GM23338 (cell line): ENCODE measurements around the gene ERMP1. TPM values are rescaled to one million over a fixed set of nuclear protein-coding genes. Genes with fewer than 3 reads are reported as not detected.

Source experiments
- ATAC-seq: fragments of 200-7000 bp; cut with Tn5 transposase; 3 replicates; pipeline ENCODE4 v1.9.1; 2020
- DNase-seq: peaks from one replicate; pipeline ENCODE4 v3.0.0-alpha.2; 2015; ENCODE audit warnings: low spot score
- H2AFZ ChIP-seq: fragments of 200-600 bp; sonication (generic); 2 replicates; pipeline ENCODE4 v1.8.0; 2016; ENCODE audit warnings: antibody characterized with exemption, mild to moderate bottlenecking, moderate library complexity
- H3F3A ChIP-seq: fragments of 200-600 bp; sonication (generic); replicated peaks from 2 replicates; pipeline ENCODE4 v1.8.0; 2017; ENCODE audit warnings: antibody characterized with exemption, mixed run types, low read depth
- H3K27ac ChIP-seq: fragments of 200-600 bp; sonication (generic); 2 replicates; pipeline ENCODE4 v1.6.1; 2016; ENCODE audit warnings: low read depth
- H3K27me3 ChIP-seq: fragments of 200-600 bp; sonication (generic); 2 replicates; pipeline ENCODE4 v1.8.0; 2016; ENCODE audit warnings: mild to moderate bottlenecking, mixed run types, moderate library complexity; ENCODE audit not compliant: insufficient read depth
- H3K36me3 ChIP-seq: fragments of 200-600 bp; sonication (generic); 2 replicates; pipeline ENCODE4 v1.8.0; 2016; ENCODE audit warnings: mild to moderate bottlenecking; ENCODE audit not compliant: insufficient read depth
- H3K4me1 ChIP-seq: fragments of 200-600 bp; sonication (generic); 2 replicates; pipeline ENCODE4 v1.8.0; 2016; ENCODE audit warnings: mild to moderate bottlenecking, moderate library complexity; ENCODE audit not compliant: insufficient read depth
- H3K4me2 ChIP-seq: fragments of 200-600 bp; sonication (generic); 2 replicates; pipeline ENCODE4 v1.7.1; 2017; ENCODE audit warnings: mixed run types
- H3K4me3 ChIP-seq: fragments of 200-600 bp; sonication (generic); 2 replicates; pipeline ENCODE4 v1.6.1; 2016; ENCODE audit warnings: mixed run types
- H3K79me2 ChIP-seq: fragments of 200-600 bp; sonication (generic); replicated peaks from 2 replicates; pipeline ENCODE4 v1.8.0; 2017; ENCODE audit warnings: mild to moderate bottlenecking; ENCODE audit not compliant: insufficient read depth
- H3K9me2 ChIP-seq: fragments of 200-600 bp; sonication (generic); 2 replicates; pipeline ENCODE4 v1.8.0; 2017; ENCODE audit not compliant: insufficient read depth
- H4K20me1 ChIP-seq: fragments of 200-600 bp; sonication (generic); replicated peaks from 2 replicates; pipeline ENCODE4 v1.8.0; 2017; ENCODE audit warnings: mild to moderate bottlenecking; ENCODE audit not compliant: insufficient read depth
- H3K27ac Mint-ChIP-seq: 2 replicates; pipeline ENCODE4 v1.8.0; 2020; ENCODE audit warnings: inconsistent platforms, mild to moderate bottlenecking, moderate library complexity, mixed read lengths
- H3K27me3 Mint-ChIP-seq: 3 replicates; pipeline ENCODE4 v1.8.0; 2022; ENCODE audit warnings: low read depth, mild to moderate bottlenecking, moderate library complexity, mixed read lengths, inconsistent platforms; ENCODE audit not compliant: insufficient read depth, poor library complexity
- H3K36me3 Mint-ChIP-seq: 3 replicates; pipeline ENCODE4 v1.8.0; 2021; ENCODE audit warnings: low read depth, mild to moderate bottlenecking, inconsistent platforms, moderate library complexity, mixed read lengths
- H3K4me1 Mint-ChIP-seq: 3 replicates; pipeline ENCODE4 v1.8.0; 2020; ENCODE audit warnings: mild to moderate bottlenecking, inconsistent platforms, mixed read lengths
- H3K4me3 Mint-ChIP-seq: 3 replicates; pipeline ENCODE4 v1.8.0; 2021; ENCODE audit warnings: moderate library complexity, mild to moderate bottlenecking, inconsistent platforms, mixed read lengths
- H3K9me3 Mint-ChIP-seq: 3 replicates; pipeline ENCODE4 v1.8.0; 2020; ENCODE audit warnings: moderate library complexity, mild to moderate bottlenecking, inconsistent platforms, mixed read lengths
- CREB1 ChIP-seq: fragments of 250-450 bp; sonication (Bioruptor Pico); IDR thresholded peaks from 2 replicates; pipeline ENCODE4 v1.5.0; 2020; ENCODE audit warnings: low read depth, mild to moderate bottlenecking, moderate library complexity
- EZH2 ChIP-seq: fragments of 200-600 bp; sonication (generic); IDR thresholded peaks from one replicate; pipeline ENCODE4 v1.8.0; 2017; ENCODE audit warnings: antibody characterized with exemption, mild to moderate bottlenecking, low read depth; ENCODE audit not compliant: unreplicated experiment
- EZH2phosphoT487 ChIP-seq: fragments of 200-600 bp; sonication (generic); IDR thresholded peaks from one replicate; pipeline ENCODE4 v1.8.1; 2018; ENCODE audit warnings: antibody characterized with exemption; ENCODE audit not compliant: unreplicated experiment
- JUNB ChIP-seq: IDR thresholded peaks from one replicate; pipeline ENCODE4 v1.6.1; 2016; ENCODE audit warnings: antibody characterized with exemption; ENCODE audit not compliant: unreplicated experiment
- NANOG ChIP-seq: IDR thresholded peaks from 2 replicates; pipeline ENCODE4 v1.6.1; 2016; ENCODE audit warnings: antibody characterized with exemption, borderline replicate concordance
- POLR2AphosphoS5 ChIP-seq: IDR thresholded peaks from 2 replicates; pipeline ENCODE4 v1.6.1; 2016; ENCODE audit warnings: antibody characterized with exemption, low read depth
- STAT1 ChIP-seq: IDR thresholded peaks from one replicate; pipeline ENCODE4 v1.6.1; 2016; ENCODE audit warnings: antibody characterized with exemption; ENCODE audit not compliant: unreplicated experiment
- ZNF331 ChIP-seq: fragments of 250-450 bp; sonication (Bioruptor Pico); IDR thresholded peaks from 2 replicates; pipeline ENCODE4 v1.5.0; 2020; ENCODE audit warnings: low read depth, mild to moderate bottlenecking, moderate library complexity
- polyA plus RNA-seq: library from polyadenylated mRNA; unstranded; fragments of >200 nt; fragmentation: Nextera tagmentation; extraction: Ambion mirVana; gene quantifications from 2 replicates; pipeline ENCODE4 v1.2.1, GENCODE V29; 2016
- total RNA-seq: library from RNA; depleted of rRNA; stranded (reverse); fragments of >200 nt; shearing (Covaris generic); gene quantifications from 2 replicates; pipeline ENCODE4 v1.2.3, GENCODE V29; 2014
- TF ChIP-seq, protein P1 (sequence below): IDR thresholded peaks from one replicate; pipeline ENCODE4 v1.6.1; 2018; ENCODE audit warnings: antibody characterized with exemption; ENCODE audit not compliant: unreplicated experiment
- TF ChIP-seq, protein P2 (sequence below): IDR thresholded peaks from 2 replicates; pipeline ENCODE4 v1.6.1; 2016; ENCODE audit warnings: antibody characterized with exemption

ERMP1 gene
- total and polyA plus RNA-seq, 2 experiments from 2014 or later: 5.3 to 23.4 TPM

DNA sequence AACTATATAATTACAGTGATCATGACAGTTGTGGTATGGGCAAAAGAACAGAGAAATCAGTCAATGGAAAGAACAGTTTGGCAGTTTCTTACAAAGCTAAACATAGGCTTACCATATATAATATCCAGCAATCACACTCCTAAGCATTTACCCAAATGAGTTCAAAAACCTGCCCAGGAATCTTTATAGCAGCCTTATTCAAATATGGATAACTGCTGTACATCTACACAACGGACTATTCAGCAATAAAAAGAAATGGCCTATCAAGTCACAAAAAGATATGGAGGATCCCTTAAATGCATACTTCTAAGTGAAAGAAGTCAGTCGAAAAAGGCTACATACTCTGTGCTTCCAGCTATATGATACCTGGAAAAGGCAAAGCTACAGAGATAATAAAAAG is 36.6 kb downstream of the ERMP1 start:
- no peaks in the 10 kb centered on the region for H3K27me3 ChIP-seq
- H3K4me3 Mint-ChIP-seq: no peak overlapping the region
- DNase-seq (no peak), ATAC-seq (no peak)
- H3K79me2 ChIP-seq: no peaks in the 10 kb centered on the region
- 0 out of 3 replicates have a peak, but pooled peaks cover 8% of the 10 kb centered on the region for H3K36me3 Mint-ChIP-seq
- H3K9me2 ChIP-seq: no peaks in the 10 kb centered on the region
- no peak for TF ChIP-seq EZH2phosphoT487
- TF ChIP-seq ZNF331 (CRISPR knock-in tag): no peak
- no peak for TF ChIP-seq EZH2
- no peak overlapping the region for H3K27ac ChIP-seq
- H3K36me3 ChIP-seq: no peaks in the 10 kb centered on the region
- H2AFZ ChIP-seq: no peak overlapping the region
- H3K4me1 Mint-ChIP-seq: no peaks in the 10 kb centered on the region
- no peak overlapping the region; the same call in 1 of the 2 replicates for H3K27ac Mint-ChIP-seq
- H3K4me2 ChIP-seq: no peak overlapping the region
- H3K4me1 ChIP-seq: no peaks in the 10 kb centered on the region
- no peak overlapping the region for H3K4me3 ChIP-seq
- H3K9me3 Mint-ChIP-seq: no peaks in the 10 kb centered on the region
- no peaks in the 10 kb centered on the region for H3F3A ChIP-seq
- no peaks in the 10 kb centered on the region; the same call in 1 of the 2 replicates for H4K20me1 ChIP-seq
- no peaks in the 10 kb centered on the region for H3K27me3 Mint-ChIP-seq

- Mint-ChIP-seq H3K9me3 (no peaks in the 10 kb centered on the region), H3K4me1 (no peaks in the 10 kb centered on the region), H3K27me3 (no peaks in the 10 kb centered on the region), H3K4me3 (no peak overlapping the region), H3K27ac (no peak overlapping the region), H3K36me3 (peaks cover 11% of the 10 kb centered on the region; the same call in 2 of the 3 replicates)
- no peaks in the 10 kb centered on the region for H3K79me2 ChIP-seq
- no peak overlapping the region for H3K27ac ChIP-seq
- H3K9me2 ChIP-seq: no peaks in the 10 kb centered on the region
- H3K4me1 ChIP-seq: no peaks in the 10 kb centered on the region
- DNase-seq (no peak), ATAC-seq (no peak)
- no peaks in the 10 kb centered on the region for H4K20me1 ChIP-seq
- no peaks in the 10 kb centered on the region for H3F3A ChIP-seq
- no peaks in the 10 kb centered on the region for H3K27me3 ChIP-seq
- TF ChIP-seq STAT1 (no peak), POLR2AphosphoS5 (no peak), EZH2phosphoT487 (no peak)
- no peak overlapping the region for H3K4me2 ChIP-seq
- H3K4me3 ChIP-seq: no peak overlapping the region
- no peak overlapping the region for H2AFZ ChIP-seq
- no peaks in the 10 kb centered on the region for H3K36me3 ChIP-seq
These were observed 39.1 kb downstream of the ERMP1 start for GRCh38 chr9:5793812-5794211.

DNA sequence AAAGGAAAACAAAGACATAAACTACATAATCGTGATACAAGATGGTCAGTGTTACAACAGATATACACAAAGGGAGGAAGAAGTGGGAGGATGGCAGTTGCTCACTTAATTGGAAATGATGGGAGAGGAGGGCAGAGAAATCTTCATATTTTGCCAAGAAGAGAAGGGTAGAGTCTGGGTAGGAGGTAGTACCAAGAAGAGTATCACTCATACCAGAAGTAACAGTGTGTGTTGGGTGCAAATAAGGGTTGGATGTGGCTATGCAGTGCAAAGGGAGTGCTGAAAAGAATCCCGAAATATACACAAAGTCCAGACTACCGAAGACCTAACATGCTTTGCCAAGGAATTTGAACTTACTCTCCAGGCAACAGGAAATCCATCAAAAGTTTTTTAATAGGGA is 41.0 kb downstream of the ERMP1 start:
- Mint-ChIP-seq H3K27me3 (no peaks in the 10 kb centered on the region), H3K4me3 (no peak overlapping the region), H3K36me3 (peaks cover 10% of the 10 kb centered on the region; the same call in 2 of the 3 replicates), H3K9me3 (no peaks in the 10 kb centered on the region), H3K27ac (no peak overlapping the region), H3K4me1 (no peaks in the 10 kb centered on the region)
- H3K79me2 ChIP-seq: no peaks in the 10 kb centered on the region
- H3K4me1 ChIP-seq: no peaks in the 10 kb centered on the region
- no peak overlapping the region for H2AFZ ChIP-seq
- H3K4me2 ChIP-seq: no peak overlapping the region
- H3K27me3 ChIP-seq: no peaks in the 10 kb centered on the region
- no peak overlapping the region for H3K27ac ChIP-seq
- ATAC-seq (no peak), DNase-seq (no peak)
- no peaks in the 10 kb centered on the region for H4K20me1 ChIP-seq
- no peak overlapping the region for H3K4me3 ChIP-seq
- no peaks in the 10 kb centered on the region for H3K36me3 ChIP-seq
- H3F3A ChIP-seq: no peaks in the 10 kb centered on the region
- no peaks in the 10 kb centered on the region for H3K9me2 ChIP-seq
- TF ChIP-seq POLR2AphosphoS5 (no peak), CREB1 (CRISPR knock-in tag) (no peak), JUNB (no peak), STAT1 (no peak), EZH2 (no peak), EZH2phosphoT487 (no peak), ZNF331 (CRISPR knock-in tag) (no peak), NANOG (no peak)
- TF ChIP-seq, protein P1, sequence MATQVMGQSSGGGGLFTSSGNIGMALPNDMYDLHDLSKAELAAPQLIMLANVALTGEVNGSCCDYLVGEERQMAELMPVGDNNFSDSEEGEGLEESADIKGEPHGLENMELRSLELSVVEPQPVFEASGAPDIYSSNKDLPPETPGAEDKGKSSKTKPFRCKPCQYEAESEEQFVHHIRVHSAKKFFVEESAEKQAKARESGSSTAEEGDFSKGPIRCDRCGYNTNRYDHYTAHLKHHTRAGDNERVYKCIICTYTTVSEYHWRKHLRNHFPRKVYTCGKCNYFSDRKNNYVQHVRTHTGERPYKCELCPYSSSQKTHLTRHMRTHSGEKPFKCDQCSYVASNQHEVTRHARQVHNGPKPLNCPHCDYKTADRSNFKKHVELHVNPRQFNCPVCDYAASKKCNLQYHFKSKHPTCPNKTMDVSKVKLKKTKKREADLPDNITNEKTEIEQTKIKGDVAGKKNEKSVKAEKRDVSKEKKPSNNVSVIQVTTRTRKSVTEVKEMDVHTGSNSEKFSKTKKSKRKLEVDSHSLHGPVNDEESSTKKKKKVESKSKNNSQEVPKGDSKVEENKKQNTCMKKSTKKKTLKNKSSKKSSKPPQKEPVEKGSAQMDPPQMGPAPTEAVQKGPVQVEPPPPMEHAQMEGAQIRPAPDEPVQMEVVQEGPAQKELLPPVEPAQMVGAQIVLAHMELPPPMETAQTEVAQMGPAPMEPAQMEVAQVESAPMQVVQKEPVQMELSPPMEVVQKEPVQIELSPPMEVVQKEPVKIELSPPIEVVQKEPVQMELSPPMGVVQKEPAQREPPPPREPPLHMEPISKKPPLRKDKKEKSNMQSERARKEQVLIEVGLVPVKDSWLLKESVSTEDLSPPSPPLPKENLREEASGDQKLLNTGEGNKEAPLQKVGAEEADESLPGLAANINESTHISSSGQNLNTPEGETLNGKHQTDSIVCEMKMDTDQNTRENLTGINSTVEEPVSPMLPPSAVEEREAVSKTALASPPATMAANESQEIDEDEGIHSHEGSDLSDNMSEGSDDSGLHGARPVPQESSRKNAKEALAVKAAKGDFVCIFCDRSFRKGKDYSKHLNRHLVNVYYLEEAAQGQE: no peak
- TF ChIP-seq, protein P2, sequence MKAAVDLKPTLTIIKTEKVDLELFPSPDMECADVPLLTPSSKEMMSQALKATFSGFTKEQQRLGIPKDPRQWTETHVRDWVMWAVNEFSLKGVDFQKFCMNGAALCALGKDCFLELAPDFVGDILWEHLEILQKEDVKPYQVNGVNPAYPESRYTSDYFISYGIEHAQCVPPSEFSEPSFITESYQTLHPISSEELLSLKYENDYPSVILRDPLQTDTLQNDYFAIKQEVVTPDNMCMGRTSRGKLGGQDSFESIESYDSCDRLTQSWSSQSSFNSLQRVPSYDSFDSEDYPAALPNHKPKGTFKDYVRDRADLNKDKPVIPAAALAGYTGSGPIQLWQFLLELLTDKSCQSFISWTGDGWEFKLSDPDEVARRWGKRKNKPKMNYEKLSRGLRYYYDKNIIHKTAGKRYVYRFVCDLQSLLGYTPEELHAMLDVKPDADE: no peak
